OCI-M2 (cell line): ENCODE data around the gene GCK.

Source experiments
- DNase-seq: peaks from one replicate; lab custom pipeline; 2025; ENCODE audit not compliant: unreplicated experiment; lab: John Stamatoyannopoulos, UW

The GCK gene

DNA sequence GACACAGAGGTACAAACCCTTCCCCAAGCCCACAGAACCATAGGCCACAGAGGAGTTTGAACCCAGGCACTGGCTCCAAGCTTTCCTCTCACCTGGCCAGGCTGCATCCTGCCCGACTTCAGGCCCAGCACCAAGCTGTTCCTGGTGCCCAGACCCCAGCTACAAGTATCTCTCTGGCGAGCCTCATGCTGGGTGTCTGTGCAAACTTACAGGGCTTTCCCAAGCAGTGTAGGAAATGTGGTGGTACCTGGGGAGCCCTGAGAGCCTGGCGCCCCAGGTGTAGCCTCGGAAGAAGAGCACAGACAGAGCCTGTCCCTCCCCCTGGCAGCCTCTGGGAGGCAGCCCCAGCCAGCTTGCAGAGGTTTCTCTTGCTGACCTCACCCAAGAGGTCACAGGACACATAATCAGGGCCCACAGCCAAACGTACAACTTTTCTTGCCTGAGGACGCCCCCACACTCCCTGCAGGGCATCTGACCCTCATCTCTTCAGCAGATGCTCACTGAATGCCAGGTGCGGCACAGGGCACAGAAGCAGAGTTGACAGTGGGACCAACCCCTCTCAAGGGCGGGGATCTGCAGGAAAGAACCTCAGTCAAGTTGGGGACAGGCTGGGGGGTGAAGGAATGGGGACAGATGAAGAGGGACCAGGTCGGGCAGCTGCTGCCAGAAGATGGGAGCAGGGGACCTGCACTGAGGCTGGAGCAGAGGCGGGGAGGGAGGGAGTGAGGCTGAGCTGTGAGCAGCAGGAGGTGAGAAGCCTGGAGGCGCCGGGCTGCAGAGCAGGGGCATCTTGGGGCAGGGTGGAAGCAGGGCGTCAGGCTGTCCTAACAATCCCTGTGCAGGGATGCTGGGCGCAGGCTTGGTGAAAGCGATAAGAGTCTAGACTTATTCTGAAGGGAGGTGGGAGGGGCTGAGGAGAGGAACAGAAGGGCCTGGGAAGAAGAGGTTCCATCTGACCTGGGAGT, 31.8 kb downstream of the GCK start:
- no peak for DNase-seq

DNA sequence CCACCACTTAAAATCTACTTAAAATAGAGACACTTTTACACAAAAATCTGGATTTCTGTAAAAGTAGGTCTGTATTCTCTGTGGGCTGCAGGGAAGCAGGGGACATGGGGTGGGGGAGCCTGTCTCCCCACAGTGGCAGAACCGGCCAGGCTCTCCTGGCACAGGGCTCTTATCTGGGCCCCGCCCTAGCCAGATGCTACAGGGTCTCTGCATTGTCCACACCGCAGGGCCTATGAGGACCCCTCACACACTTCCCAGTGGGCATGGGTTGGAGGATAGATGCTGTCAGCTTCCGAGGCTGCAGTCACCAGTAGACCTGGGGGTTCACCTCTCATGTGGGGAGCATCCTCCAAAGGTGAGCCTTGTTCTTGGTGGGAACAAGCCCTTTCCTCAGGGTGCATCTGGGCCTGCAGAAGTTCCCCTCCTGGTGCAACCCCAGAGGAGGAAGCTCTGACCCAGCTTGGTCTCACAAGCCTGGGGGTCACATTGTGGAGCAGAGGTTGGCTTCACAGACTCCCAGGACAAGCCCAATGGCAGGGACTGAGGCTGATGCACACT, 32.7 kb downstream of the GCK start:
- DNase-seq, result no peak

DNA sequence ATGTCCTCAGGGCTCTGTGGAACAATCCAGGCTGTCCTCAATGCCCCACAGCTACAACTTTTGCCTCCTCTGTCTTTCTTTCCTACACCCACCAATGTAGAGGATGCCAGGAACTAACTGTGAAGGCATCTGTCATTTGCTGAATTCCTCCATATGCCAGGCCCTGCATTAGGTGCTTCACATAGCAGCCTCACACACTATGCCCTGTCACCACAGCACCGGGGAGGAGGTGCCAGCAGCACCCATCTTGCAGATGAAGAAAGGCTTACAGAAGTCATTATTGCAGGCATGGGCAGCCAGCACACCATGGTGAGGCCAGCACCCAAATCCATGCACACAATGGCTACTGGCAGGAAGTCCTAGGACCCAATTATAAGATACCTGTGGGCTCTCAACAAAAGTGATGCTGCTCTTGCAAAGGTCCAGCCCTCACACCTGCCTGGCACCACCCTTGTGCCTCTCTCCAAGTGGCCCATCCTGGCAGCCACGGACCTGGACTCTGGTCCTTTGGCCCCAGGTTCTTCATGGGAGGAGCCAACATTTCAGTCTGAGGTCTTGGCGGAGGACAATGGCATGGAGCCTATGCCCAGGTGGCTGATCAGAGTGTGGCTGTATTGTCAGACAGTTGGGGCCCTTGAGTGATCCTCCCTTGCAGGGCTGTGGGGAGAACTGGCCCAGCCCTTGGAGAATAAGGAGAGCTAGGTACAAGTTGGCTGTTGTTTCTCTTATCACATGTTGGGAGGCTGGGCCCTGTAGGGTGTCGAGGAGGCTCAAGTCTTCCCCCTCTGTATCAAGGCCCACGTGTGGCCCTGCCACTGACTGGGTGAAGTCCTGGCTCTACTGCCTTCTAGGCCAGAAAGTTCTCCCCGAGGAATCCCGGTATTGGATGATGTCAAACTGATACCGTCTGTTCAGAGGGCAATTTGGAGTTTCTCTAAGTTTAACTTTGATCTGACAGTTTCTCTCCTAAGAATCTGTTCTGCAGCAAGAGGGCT, 33.8 kb downstream of the GCK start:
- DNase-seq, result no peak

DNA sequence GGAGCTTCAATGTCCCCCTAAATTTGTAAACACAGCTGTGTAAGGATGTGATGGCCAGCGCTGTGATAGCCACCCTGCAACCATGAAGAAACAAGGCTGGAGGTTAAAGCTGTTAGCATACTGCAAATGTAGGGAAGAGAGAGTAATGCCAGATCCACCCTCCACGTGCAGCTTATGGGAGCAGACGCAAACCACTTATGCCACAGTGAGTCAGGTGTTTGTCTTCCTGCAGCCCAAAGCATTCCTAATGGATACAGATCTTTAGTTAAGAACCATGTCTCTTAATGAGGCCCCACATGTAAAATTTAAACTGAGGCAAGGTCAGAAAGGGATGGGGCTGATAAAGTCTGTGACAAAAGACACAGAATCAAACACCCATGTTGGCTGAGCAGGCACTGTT, 34.5 kb downstream of the GCK start:
- no peak for DNase-seq

DNA sequence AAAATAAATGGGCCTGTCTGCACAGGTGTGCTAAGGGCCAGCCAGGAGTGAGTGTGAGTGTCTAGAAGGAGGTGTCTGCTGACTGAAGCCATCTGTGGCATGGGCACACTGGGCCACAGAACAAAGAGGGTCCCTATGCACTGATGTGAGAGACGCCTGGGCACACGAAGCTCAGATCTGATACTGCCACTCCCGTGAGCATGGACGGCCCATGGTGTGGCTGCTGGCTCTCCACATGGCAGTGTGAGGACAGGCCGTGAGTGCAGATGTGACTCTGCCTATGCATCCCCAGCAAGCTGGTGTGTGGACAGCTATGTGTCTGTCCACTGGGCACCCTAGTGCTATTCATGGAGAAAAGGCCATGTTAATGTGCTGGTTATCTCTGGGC, 35.3 kb downstream of the GCK start:
- no peak for DNase-seq

DNA sequence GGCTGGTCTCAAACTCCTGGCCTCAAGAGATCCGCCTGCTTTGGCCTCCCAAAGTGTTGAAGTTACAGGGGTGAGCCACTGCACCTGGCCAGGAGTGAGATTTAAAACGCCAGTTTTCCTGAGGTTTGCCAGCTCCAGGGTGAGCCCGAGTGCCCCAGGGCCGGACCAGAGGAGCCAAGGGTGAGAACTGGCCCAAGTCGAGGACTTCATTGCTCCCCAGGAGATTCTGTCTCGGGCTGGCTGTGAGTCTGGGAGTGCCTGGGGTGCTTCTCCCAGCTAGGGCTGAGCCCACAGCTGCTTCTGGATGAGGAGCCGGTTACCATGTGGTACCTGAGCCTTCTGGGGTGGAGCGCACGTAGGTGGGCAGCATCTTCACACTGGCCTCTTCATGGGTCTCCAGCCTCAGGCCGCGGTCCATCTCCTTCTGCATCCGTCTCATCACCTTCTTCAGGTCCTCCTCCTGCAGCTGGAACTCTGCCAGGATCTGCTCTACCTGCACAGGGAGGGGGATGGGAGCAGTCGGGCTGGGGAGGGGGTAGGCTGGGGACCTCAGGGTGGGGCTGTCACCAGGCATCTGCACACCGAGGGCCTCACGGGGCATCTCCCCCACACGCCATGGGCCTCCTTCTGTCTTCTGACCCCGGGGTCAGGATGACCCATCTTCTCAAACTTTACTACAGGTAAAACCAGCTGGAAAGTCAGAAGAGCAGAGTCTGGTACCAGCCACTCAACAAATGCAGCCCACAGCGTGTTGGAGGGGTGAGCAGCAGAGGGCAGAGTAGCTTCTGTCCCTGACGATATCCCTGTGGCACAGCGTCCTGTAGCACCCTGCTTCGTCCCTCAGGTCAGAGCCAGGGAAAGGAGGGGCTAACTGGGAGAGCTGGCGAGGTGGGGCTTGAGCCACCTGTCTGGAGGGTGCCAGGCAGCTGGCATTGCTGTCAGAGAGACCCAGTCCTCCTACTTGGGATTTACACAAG, 36.0 kb downstream of the GCK start:
- DNase-seq, result no peak

DNA sequence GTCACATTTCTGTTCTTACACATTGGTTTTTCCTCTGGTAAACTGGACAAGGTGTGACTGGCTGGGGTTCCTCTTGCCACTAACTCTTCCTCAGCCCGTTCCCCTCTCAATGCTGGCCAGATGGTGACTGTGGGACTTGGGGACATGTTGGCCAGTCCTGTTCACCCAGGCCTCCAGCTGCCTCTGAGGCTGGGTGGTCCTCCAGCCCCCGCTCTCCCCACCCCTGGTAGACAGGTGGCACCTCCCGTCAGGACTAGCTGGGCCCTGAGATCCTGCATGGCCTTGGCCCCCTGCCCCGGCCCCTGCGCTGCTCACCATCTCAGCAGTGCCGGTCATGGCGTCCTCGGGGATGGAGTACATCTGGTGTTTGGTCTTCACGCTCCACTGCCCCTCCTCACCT, 37.3 kb downstream of the GCK start:
- no peak for DNase-seq

DNA sequence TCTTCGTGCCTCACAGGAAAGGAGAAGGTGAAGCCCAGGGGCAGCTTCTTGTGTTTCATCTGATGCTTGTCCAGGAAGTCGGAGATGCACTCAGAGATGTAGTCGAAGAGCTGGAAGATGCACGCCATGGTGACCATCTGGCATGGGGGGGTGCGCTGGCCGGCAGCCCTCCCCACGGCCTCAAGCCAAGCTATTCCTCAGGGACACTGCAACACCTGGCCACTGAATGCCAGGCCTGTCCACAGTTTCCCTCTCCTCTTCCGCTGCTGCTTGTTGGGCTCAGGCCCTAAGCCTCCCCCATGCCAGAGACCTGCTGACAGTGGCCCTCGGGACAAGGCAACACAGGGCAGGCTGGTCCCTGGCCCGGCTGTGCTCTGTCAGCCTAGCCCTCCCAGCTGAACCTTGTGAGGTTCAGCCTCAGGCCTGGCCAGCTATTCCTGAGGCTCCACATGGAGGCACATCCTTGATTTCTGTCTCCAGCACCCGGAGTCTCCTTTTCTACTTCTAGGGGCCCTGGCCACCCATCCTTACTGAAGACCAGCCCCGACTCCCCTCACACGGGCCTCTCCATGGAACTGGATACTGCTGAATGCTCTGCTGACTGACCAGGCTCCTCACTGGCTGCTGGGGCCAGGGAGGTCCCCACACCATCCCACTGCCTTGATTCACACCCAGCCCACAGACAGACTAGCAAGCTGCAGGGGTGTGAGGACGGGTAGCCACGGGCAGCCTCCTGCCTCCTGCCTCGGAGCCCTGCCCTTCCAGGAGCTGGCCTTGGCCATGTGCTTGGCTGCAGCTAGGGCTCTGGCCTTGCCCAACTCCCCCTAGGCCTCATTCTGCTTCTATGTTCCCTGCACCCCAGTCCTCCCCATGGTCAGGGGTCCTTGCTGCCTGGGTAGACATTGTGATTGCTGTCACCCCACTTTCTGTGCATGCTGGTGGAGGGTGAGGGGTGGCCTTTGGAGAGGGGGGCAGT, 38.0 kb downstream of the GCK start:
- DNase-seq, result no peak

DNA sequence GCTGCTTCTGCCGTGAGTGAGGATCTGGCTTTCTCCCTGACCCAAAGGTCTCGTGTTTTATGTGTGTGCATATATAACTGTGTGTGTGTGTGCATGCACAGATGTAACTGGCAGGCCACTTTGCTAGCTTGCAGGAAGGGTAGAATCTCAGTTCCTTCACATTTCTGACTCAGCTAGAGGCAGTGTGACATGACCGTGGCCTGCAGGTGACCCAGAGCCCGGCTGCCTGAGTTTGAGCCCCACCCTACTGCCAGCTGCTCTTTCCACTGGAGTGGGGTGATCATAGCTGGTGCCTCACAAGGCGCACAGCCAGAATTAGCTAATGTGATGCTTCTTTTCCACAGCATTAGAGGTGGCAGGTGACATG, 38.8 kb downstream of the GCK start:
- no peak for DNase-seq

DNA sequence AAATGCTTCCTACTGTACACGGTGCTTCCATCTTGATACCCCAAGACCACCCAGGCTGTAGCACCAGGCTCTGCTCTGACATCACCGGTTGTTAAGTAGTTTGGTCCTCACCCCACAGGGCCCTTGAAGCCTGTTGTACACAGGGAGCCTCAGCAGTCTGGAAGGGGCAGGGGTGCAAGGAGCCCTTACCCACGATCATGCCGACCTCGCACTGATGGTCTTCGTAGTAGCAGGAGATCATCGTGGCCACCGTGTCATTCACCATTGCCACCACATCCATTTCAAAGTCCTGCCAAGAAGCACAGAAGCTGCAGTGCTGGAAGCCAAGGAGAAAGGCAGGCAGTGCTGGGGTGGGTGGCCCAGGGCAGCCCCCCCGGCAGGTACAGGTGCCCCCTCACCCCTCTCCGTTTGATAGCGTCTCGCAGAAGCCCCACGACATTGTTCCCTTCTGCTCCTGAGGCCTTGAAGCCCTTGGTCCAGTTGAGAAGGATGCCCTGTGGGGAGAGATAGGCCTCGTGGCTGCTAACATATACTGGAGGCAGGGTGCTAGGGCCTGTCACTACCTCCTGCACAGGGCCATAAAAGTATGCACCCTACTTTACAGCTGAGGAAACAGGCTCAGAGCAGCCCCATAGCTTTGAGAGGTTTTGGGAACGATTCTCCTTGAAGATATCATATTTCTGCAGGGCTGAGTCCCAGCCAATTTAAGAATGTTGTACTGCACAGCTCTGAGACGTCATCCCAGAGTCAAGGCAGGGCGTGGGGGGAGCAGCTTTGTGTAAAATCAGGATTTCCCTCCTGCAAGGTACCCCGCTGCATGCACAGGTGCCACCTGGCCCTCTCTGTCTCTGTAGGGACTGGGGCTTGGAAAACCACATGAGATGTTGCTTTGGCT, 39.4 kb downstream of the GCK start:
- DNase-seq, result no peak

DNA sequence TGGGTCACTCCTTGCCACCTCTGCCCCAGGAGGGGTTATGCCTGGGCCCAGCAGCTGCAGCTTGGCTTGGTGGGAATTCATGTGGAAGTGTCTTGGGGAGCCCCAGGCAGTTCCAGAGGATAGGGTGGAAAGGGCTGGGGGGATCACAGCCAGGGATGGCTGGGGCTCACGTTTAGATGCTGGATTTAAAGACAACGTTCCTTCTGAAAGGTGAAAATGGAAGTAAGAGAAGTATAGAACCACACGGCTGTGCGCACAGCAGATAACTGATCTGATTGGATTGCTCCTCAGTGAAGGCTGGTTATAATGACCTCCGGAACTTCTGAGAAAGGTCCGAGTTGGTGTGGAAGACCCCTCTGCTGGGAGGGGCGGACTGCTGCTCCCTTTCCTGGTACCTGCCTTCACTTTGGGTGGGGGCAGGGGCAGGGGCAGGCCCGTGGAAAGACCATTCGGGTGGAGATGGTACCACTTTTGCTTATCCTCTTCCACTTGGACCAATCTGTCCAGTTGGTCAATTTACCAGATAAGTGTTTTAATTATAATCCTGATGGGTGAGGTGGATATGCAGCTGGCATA, 40.2 kb downstream of the GCK start:
- DNase-seq, result no peak

DNA sequence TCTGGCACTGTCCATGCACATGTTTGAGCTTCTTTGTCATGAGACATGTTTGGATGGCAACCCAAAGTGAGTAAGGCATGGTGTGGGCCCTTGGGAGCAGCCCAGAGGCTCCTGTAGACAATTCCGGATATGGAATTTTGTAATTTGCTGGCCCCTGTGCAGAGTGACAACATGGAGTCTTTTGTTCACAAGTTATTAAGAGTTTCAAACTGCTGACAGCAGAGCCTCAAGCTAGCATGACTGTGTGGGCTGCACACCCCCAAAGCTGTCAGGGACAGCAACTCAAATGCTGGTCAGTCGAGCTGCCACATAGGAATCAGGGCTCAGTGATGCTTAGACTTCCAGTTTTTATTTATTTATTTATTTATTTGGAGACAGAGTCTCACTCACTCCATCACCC, 41.1 kb downstream of the GCK start:
- no peak for DNase-seq

DNA sequence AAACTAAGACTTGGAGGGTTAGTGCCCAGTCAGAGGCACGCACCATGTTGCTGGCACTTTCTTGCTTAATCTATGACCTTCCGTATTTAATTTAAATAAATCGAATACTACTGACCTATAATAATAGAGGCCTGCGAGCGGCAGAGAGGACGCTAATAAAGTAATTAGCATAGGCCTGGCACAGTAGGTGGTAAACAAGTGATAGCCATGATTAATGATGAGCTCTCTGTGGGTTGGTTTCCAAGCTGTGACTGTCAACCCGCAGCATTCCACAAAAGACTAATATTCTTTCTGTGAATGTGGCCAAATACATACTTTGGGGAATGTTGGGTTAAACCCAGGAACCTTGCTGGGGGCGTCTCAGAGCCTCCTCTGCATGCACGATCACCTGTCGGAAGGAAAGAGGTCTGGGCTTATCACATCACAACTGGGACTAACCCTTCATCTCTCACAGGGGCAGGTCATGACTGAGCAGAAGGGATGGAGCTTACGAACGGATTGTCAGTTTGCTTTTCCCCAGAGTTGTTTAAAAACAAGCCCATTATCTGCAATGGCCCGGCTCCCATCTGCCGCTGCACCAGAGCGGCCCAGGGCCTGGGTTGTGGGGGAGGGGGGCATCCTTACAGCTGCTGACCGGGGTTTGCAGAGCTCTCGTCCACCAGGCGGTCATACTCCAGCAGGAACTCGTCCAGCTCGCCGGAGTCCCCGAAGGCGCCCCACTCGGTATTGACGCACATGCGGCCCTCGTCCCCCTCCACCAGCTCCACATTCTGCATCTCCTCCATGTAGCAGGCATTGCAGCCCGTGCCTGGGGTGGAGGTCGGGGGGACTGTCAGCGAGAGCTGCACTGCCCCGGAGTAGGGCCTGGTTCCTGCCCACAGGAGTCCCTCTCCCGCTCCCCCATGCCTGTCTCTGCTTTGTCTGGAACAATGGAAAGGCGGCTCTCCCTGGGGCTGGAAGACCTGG, 41.9 kb downstream of the GCK start:
- no peak for DNase-seq

DNA sequence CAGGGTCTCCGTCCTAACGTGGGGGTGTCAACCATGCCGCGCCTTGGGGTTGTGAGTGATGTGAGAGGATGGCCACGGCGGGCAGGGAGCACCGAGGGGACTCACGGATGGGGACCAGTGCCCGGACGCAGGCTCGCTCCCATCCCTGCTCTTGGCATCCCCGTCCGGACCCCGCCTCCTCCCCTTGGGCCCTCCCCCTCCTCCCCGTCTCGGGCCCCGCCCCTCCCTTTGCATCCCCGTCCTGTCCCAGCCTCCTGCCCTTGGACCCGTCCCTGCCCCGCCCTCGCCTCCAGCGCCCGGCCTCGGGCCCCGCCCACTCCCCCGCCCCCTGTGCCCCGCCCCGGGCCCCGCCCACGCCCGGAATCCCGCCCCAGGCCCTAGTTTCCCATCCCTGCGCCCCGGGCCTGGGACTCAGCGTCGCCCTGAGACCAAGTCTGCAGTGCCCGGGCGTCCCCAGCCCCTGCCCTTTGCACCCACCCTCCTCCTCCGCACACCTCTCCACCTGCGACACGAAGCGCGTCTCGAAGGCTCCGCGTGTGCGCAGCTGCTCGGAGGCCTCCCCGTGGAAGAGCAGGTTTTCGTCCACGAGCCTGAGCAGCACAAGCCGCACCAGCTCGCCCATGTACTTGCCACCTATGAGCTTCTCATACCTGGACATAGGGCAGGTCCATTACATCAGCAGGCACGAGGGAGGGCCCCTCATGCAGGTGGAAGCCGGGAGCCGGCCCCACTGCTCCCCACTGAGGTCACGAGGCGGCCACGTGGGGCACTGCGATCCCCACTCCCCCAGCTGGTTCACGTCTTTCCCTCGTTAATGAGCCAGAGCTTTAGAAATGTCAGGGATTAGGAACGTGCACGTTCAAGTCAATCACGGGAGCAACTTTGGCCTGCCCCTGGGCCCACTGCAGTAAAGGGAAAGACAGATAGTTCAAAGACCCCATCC, 43.0 kb downstream of the GCK start:
- no peak for DNase-seq

DNA sequence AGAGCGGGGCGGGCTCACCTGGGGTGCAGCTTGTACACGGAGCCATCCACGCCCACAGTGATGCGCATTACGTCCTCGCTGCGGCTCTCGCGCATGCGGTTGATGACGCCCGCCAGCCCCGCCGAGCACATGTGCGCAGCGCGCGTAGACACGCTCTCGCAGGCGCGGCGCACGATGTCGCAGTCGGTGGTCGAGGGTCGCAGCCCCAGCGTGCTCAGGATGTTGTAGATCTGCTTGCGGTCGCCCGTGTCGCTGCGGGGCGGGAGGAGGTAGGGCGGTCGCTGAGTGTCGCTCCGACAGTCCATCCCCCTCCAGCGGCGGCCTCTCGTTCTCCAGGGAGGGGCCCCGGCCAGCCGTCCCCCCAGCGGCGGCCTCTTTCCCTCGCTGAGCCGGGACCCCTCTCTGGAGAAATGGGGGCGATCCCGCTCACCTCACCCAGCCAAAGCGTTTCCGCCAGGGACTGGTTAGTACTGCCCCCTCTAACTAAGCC, 43.7 kb downstream of the GCK start:
- no peak for DNase-seq
